GM18526 (cell line): ENCODE measurements around the gene DPT.

Experiments used
- POLR2A ChIP-seq: IDR thresholded peaks from 3 replicates; pipeline ENCODE4 v1.6.1; 2011; ENCODE audit not compliant: insufficient read length; ENCODE audit errors: extremely low read depth

DPT gene

GRCh38 chr1:168728473-168729404, at the start of gene DPT:
TSS of gene DPT (minus strand) at chr1:168729206. CDS start at chr1:168729174, 32 bp downstream.
- TF ChIP-seq POLR2A, result no peak

- no peak for TF ChIP-seq POLR2A
Observed at GRCh38 chr1:168775366-168775765, 46.4 kb upstream of the DPT start.

- TF ChIP-seq POLR2A, result no peak
Observed at GRCh38 chr1:168774241-168774640, 45.2 kb upstream of the DPT start.

DNA sequence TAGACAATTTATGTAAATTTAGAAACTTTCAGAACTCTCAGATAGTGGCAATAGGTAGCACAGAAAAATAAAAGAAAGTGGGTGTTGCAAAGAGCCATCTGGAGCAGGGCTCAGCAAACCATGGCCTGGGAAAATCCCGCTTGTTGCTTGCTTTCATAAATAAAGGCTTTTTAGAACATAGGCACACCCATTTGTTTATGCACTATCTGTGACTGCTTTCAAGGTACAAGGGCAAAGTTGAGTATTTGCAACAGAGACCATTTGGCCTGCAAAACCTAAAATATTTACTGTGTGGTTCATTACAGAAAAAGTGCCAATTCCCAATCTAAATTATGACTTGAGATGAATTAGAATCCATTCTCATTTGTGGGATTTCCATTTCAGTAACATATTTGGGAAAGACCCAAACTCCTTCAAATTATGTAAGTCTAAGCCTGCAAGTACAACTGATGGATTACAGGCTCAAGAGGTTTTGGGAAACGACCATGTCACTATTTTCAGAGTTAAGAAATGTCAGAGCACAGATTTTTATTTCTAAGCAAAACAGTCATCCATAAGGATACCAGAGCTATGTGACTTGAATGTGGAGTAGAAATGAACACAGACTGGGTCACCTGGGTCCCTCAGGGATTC, 43.5 kb upstream of the DPT start:
- TF ChIP-seq POLR2A, result no peak

- TF ChIP-seq POLR2A, result no peak
Observed at GRCh38 chr1:168771104-168771630, 42.2 kb upstream of the DPT start.

DNA sequence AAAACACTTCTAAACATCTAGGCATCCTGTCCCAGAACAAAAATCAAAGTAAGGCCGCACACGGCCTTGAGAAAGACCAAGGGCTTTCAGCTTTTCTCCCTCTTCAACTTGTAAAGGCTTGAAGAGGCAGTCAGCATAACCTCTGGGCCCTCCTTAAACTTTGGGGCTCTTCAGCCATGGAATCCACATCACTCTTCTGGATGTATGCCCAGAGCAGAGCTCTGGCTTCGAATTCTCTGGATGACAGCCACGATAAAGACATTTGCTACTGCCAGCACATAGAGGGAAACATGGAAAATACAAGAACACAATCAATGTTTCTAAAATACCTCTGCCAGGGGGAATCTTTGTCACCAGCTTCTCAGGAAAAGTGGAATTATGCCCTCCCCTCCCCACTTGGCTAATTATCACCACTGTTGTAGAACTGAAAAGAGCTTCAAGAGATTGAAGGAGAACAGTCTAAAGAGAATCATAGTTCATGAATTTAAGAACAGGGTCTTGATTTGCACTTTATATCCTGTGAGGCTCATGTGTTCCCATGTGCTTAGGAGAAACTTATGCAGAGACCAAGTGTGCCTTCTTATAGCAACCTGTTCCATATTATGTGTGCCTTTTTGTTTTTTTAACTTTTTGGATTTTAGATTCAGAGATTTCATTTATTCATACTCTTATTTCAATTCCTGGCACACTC, 39.0 kb upstream of the DPT start:
- no peak for TF ChIP-seq POLR2A

DNA sequence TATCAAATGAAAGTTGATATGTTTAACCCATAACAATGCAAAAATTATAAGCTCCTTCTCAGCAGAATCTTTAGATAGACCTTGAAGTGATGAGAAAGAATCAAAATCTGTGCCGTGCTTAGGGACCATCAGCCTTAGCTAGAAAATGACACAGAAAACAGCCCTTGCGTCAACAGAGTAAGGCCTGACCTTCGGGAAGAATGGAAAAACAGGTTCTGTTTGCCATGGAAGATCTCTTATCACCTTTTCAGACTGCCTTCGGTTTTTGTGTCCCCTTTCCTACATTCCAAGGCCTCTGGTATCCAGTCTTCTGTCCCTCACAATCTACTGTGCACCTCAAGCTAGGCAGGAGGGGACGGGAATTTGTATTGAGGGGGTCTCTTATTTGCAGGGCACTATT, 37.6 kb upstream of the DPT start:
- TF ChIP-seq POLR2A, result no peak

GRCh38 chr1:168763031-168763430, 34.0 kb upstream of the DPT start:
- no peak for TF ChIP-seq POLR2A

- TF ChIP-seq POLR2A, result no peak
Observed at GRCh38 chr1:168762473-168762872, 33.5 kb upstream of the DPT start.

GRCh38 chr1:168760781-168761180, 31.8 kb upstream of the DPT start:
- no peak for TF ChIP-seq POLR2A

- TF ChIP-seq POLR2A, result no peak
Observed at GRCh38 chr1:168760241-168760640, 31.2 kb upstream of the DPT start.

DNA sequence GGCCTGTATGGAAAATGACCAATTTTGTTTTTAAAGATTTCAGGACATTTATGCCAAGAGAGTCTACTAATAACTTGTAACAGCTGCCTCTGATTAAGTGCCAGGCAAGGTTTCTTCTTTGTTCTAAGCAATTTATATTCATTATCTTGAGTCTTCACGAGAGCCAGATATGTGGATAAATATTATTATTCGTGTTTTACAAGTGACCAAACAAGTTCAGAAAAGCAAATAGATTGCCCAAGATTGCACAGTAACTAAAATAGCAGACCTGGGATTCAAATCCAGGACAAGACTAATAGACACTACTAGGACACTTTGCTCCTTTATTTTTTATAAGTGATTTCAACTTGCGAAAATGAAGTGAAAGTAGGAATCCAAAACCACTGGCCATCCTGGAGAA, 30.1 kb upstream of the DPT start:
- no peak for TF ChIP-seq POLR2A

- no peak for TF ChIP-seq POLR2A
Observed at GRCh38 chr1:168758503-168758902, 29.5 kb upstream of the DPT start.

- no peak for TF ChIP-seq POLR2A
Observed at GRCh38 chr1:168755800-168756418, 26.9 kb upstream of the DPT start.

- TF ChIP-seq POLR2A, result no peak
Observed at GRCh38 chr1:168752171-168752832, 23.3 kb upstream of the DPT start.
